ENCODE results near the gene NUP93.

GRCh38 chr16:56842133-56842532, 112.2 kb downstream of the NUP93 start:
- TF ChIP-seq CTCF (IDR thresholded peaks at IDR 0.05): no peak
- TF ChIP-seq POLR2A (IDR thresholded peaks at IDR 0.05): no peak
